Measurements from ENCODE around the gene PTPN11.
A peak's percentile ranks its signal among the peaks of the same experiment; 100 is the strongest.

PTPN11 gene

DNA sequence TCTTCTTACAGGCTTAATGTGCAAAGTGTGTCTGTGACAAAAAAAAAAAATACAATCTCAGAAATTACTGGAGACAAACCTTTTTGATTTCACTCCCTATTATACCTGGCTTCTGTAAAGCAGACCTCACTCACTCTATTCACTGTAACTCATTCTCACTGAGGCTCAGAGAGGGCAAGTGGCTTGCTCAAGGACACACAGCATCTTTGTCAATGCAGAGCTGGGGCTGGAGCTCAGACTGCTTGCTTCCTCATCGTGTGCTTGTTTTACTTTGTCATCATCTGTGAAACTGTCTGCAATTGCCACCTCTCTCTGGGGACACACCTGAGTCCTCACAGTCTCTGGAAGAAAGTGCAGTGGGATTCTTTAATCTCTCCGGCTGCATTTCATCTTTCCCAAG lies 120.0 kb downstream of the PTPN11 start:
- DNase-seq = no peak

- DNase-seq = no peak
These were observed 120.5 kb downstream of the PTPN11 start for GRCh38 chr12:112539221-112539620.

GRCh38 chr12:112540021-112540420 lies 121.3 kb downstream of the PTPN11 start:
- DNase-seq = no peak

- DNase-seq = peak in 41 of 56 donors; percentile 1 to 67 (median 19)
These were observed 125.0 kb downstream of the PTPN11 start for GRCh38 chr12:112543751-112544150.

DNA sequence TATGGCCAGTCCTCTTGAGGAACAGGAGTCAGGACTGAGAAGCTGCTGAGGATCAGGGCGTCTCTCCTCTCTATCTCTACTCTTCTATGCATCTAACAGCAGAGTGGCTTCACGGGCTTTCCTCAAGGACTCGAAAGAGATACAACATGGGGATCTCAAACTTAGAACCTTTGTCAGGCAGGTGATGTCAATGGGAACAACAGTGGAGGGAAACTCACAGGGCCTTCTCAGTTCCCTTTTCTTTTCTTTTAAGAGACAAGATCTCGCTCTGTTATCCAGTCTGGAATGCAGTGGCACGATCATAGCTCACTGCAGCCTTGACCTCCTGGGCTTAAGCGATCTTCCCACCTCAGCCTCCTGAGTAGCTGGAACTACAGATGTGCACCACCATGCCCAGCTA lies 127.6 kb downstream of the PTPN11 start:
- DNase-seq = no peak

DNA sequence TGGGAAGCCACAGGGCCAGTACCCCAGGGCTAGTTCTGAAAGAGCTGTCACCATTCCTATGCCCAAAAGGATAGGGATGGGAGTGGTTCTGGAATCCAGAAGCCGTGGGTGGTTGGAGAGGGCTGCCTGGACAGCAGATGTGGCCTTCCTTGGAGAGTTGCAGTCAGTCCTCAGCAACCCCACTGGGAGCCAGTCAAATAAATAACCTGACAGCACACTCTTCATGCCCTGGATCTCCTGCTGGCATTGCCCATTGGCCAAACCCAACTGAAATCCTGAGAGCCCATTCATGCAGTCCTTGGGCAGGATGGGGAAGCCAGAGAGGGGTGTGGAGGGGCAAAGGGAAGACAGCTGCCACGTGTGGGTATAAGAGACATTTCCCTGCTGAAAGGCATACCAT lies 128.2 kb downstream of the PTPN11 start:
- DNase-seq = no peak

DNA sequence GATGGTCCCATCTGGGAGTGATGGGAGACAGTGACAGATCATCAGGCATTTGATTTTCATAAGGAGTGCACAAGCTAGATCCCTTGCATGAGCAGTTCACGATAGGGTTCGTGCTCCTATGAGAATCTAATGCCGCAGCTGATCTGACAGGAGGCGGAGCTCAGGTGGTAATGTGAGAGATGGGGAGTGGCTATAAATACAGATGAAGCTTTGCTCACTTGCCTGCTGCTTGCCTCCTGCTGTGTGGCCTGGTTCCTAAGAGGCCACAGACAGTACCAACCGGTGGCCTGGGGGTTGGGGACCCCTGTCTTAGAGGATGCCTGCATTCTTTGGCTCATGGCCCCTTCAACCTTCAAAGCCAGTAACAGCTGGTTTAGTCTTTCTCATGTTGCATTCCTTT lies 130.3 kb downstream of the PTPN11 start:
- DNase-seq = no peak

DNA sequence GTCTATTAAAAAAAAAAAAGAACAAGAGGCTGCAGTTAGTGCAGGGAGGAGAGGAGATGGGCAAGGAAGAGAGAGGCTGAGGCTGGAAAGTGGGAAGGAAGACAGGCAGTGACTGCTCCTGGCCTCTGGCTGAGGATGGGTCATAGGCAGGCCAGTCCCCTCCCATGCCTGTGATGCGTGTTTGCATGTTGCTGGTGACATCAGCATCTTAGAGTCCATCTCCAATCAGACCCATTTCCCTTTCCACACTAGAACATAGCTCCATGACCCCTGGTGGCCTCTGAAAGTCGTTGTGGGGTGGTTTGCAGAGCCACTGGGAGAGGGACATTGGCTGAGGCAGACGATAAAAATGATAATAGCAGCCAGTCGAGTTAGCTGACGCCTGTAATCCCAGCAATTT lies 132.9 kb downstream of the PTPN11 start:
- no peak for DNase-seq

GRCh38 chr12:112555621-112556233 lies 137.0 kb downstream of the PTPN11 start:
- DNase-seq = no peak

- peak in 30 of 56 donors; percentile 2 to 61 (median 21) for DNase-seq
These were observed 139.3 kb downstream of the PTPN11 start for GRCh38 chr12:112557951-112558630.

All from nucleus accumbens (tissue), 56 donors.